ENCODE measurements around the gene DDTL. TPM values are rescaled to one million over a fixed set of nuclear protein-coding genes. Genes with fewer than 3 reads are reported as not detected.
A peak's percentile ranks its signal among the peaks of the same experiment; 100 is the strongest.

Gene DDTL
- total and polyA plus RNA-seq, 2 donors (not counting 3 experiments of a cell fraction or from before 2014, with no cell fraction given) = 0.57 to 2.7 TPM

DNA sequence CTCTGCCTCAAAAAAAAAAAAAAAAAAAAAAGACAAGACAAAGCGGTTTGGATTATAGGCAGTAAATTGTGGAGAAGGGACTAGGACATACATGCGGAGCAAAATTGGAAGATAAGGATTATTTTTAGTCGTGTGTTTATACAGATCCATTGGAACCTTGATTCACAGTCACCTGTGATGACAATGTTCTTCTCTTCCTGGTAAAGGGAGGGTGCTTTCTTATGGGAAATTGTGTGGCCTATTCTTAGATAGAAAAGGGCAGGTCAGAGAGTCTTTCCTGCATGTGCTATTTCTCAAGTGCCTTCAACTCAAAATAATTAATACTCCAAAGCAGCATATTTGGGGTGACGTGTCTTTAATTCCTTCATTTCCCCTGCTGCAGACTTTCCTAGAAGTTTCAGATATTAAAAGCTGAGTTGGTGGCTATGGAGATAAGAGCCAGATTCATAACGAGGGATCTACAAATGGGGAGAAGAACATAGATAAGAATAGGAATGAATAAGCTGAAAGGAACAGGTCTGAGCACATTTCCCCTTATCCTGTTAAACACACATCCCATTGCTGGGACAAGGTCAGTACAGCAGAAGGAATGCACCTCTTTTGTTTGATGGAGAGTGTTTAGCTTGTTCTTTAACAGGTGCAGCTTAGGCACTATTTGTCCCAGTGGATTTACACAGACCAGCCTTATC is 28.2 kb upstream of the DDTL start:
- H2AFZ ChIP-seq (ENCODE audit: low read depth, low read length) = no peak overlapping the region
- H3K9ac ChIP-seq (replicated peaks; ENCODE audit: extremely low read depth, insufficient read depth, low read length) = no peak overlapping the region
- BruUV-seq (replicated peaks) = no TSS peak
- peak; percentile 84 for DNase-seq (ENCODE audit: low read depth, low spot score)
- intact Hi-C loops (cut with micrococcal nuclease) (no loop called here), dilution Hi-C loops (cut with MboI; ENCODE audit: extremely low pct_ligation_motif_present, low sequenced_read_pairs) (no loop called here)
- CTCF ChIA-PET = interaction anchor here (0.7 to 1.5 kb wide), 5 partner anchors 9 to 89 kb away, joined by 3 to 7 read pairs (median 3); partner anchors contain the start of gene MIF
- no peaks in the 10 kb centered on the region for H3K27me3 ChIP-seq (ENCODE audit: control insufficient read depth in 2 of 2, insufficient read depth in 2 of 2, low read length in 2 of 2)
- no peaks in the 10 kb centered on the region for H3K79me2 ChIP-seq (ENCODE audit: control insufficient read depth, insufficient read depth, low read length)
- no peaks in the 10 kb centered on the region for H3K9me3 ChIP-seq (replicated peaks; ENCODE audit: control insufficient read depth, insufficient read depth, low read length)
- no peak overlapping the region for H3K4me2 ChIP-seq (ENCODE audit: insufficient read depth, low read length)
- no peaks in the 10 kb centered on the region for H3K36me3 ChIP-seq (ENCODE audit: control insufficient read depth in 2 of 2, extremely low read depth in 1 of 2, insufficient read depth in 2 of 2, low read length in 2 of 2)
- POLR2A ChIA-PET = no interaction called here
- no peaks in the 10 kb centered on the region for H3K4me1 ChIP-seq (ENCODE audit: control insufficient read depth, extremely low read depth, insufficient read depth, low read length)
- no peak for TF ChIP-seq MYC (IDR thresholded peaks at IDR 0.05; ENCODE audit: low read depth, low read length)
- TF ChIP-seq POLR2A (IDR thresholded peaks at IDR 0.05; ENCODE audit: low read depth, low read length) = no peak
- no peak for TF ChIP-seq GATA2 (IDR thresholded peaks at IDR 0.05; ENCODE audit: insufficient read depth, insufficient read length, low read depth, low read length)
- TF ChIP-seq EZH2 (IDR thresholded peaks at IDR 0.05; ENCODE audit: borderline replicate concordance, low read depth, low read length, severe bottlenecking) = no peak
- no peak for TF ChIP-seq FOS (IDR thresholded peaks at IDR 0.05; ENCODE audit: borderline replicate concordance, insufficient read depth, low read length)
- H4K20me1 ChIP-seq (replicated peaks; ENCODE audit: control insufficient read depth, extremely low read depth, insufficient read depth, low read length) = no peaks in the 10 kb centered on the region
- H3K9me1 ChIP-seq (replicated peaks; ENCODE audit: control insufficient read depth, extremely low read depth, insufficient read depth, low read length) = no peaks in the 10 kb centered on the region
- no peak overlapping the region for H3K27ac ChIP-seq (ENCODE audit: insufficient read depth, low read depth, low read length)
- no peak for FAIRE-seq
- H3K4me3 ChIP-seq (replicated peaks in 1 of 3; ENCODE audit: insufficient read depth in 1 of 3, low read depth in 1 of 3, low read length in 3 of 3) = no peak overlapping the region

DNA sequence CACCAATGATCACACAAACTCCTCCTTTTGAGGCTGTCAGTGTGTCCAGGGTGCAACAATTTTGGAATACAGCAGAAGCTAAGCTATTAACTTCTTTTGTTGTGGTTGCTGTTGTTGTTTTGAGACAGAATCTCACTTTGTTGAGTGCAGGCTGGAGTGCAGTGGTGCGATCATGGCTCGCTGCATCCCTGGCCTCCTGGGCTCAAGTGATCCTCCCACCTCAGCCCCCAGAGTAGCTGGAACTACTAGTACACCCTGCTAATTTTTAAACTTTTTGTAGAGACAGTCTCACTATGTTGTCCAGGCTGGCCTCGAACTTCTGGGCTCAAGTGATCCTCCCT is 27.7 kb upstream of the DDTL start:
- H3K79me2 ChIP-seq (ENCODE audit: control insufficient read depth, insufficient read depth, low read length) = no peaks in the 10 kb centered on the region
- no peak overlapping the region for H3K4me3 ChIP-seq (replicated peaks in 1 of 3; ENCODE audit: insufficient read depth in 1 of 3, low read depth in 1 of 3, low read length in 3 of 3)
- H4K20me1 ChIP-seq (replicated peaks; ENCODE audit: control insufficient read depth, extremely low read depth, insufficient read depth, low read length) = no peaks in the 10 kb centered on the region
- no peaks in the 10 kb centered on the region for H3K9me3 ChIP-seq (replicated peaks; ENCODE audit: control insufficient read depth, insufficient read depth, low read length)
- no peaks in the 10 kb centered on the region for H3K4me1 ChIP-seq (ENCODE audit: control insufficient read depth, extremely low read depth, insufficient read depth, low read length)
- H3K27me3 ChIP-seq (ENCODE audit: control insufficient read depth in 2 of 2, insufficient read depth in 2 of 2, low read length in 2 of 2) = no peaks in the 10 kb centered on the region
- TF ChIP-seq GATA2 (IDR thresholded peaks at IDR 0.05; ENCODE audit: insufficient read depth, insufficient read length, low read depth, low read length) (no peak), FOS (IDR thresholded peaks at IDR 0.05; ENCODE audit: borderline replicate concordance, insufficient read depth, low read length) (no peak), MYC (IDR thresholded peaks at IDR 0.05; ENCODE audit: low read depth, low read length) (no peak), JUN (IDR thresholded peaks at IDR 0.05; ENCODE audit: borderline replicate concordance, insufficient read depth, insufficient read length, low read depth) (no peak), POLR2A (IDR thresholded peaks at IDR 0.05; ENCODE audit: low read depth, low read length) (no peak), POLR2AphosphoS5 (IDR thresholded peaks at IDR 0.05; ENCODE audit: insufficient read depth, low read depth, low read length) (no peak), EZH2 (IDR thresholded peaks at IDR 0.05; ENCODE audit: borderline replicate concordance, low read depth, low read length, severe bottlenecking) (no peak)
- TF ChIP-seq, protein P1, sequence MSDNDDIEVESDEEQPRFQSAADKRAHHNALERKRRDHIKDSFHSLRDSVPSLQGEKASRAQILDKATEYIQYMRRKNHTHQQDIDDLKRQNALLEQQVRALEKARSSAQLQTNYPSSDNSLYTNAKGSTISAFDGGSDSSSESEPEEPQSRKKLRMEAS (IDR thresholded peaks at IDR 0.05; ENCODE audit: insufficient read depth, insufficient read length) = no peak
- TF ChIP-seq, protein P2, sequence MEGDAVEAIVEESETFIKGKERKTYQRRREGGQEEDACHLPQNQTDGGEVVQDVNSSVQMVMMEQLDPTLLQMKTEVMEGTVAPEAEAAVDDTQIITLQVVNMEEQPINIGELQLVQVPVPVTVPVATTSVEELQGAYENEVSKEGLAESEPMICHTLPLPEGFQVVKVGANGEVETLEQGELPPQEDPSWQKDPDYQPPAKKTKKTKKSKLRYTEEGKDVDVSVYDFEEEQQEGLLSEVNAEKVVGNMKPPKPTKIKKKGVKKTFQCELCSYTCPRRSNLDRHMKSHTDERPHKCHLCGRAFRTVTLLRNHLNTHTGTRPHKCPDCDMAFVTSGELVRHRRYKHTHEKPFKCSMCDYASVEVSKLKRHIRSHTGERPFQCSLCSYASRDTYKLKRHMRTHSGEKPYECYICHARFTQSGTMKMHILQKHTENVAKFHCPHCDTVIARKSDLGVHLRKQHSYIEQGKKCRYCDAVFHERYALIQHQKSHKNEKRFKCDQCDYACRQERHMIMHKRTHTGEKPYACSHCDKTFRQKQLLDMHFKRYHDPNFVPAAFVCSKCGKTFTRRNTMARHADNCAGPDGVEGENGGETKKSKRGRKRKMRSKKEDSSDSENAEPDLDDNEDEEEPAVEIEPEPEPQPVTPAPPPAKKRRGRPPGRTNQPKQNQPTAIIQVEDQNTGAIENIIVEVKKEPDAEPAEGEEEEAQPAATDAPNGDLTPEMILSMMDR (IDR thresholded peaks at IDR 0.05; ENCODE audit: extremely low read depth in 1 of 2, insufficient read depth in 1 of 2, low read depth in 1 of 2, low read length in 2 of 2) = no peak
- BruUV-seq (replicated peaks) = no TSS peak
- H3K4me2 ChIP-seq (ENCODE audit: insufficient read depth, low read length) = no peak overlapping the region
- no peak overlapping the region for H3K27ac ChIP-seq (ENCODE audit: insufficient read depth, low read depth, low read length)
- no peak for DNase-seq (ENCODE audit: low read depth, low spot score)
- no peaks in the 10 kb centered on the region for H3K9me1 ChIP-seq (replicated peaks; ENCODE audit: control insufficient read depth, extremely low read depth, insufficient read depth, low read length)
- no peak overlapping the region for H3K9ac ChIP-seq (replicated peaks; ENCODE audit: extremely low read depth, insufficient read depth, low read length)
- no peak for FAIRE-seq
- no peaks in the 10 kb centered on the region for H3K36me3 ChIP-seq (ENCODE audit: control insufficient read depth in 2 of 2, extremely low read depth in 1 of 2, insufficient read depth in 2 of 2, low read length in 2 of 2)
- CTCF ChIA-PET = interaction anchor here (0.7 to 1.5 kb wide), 5 partner anchors 9 to 89 kb away, joined by 3 to 7 read pairs (median 3); partner anchors contain the start of gene MIF
- POLR2A ChIA-PET = no interaction called here
- intact Hi-C loops (cut with micrococcal nuclease) (no loop called here), dilution Hi-C loops (cut with MboI; ENCODE audit: extremely low pct_ligation_motif_present, low sequenced_read_pairs) (no loop called here)
- no peak overlapping the region for H2AFZ ChIP-seq (ENCODE audit: low read depth, low read length)
